ENCODE data around the gene APOBEC3B.

Gene APOBEC3B

DNA sequence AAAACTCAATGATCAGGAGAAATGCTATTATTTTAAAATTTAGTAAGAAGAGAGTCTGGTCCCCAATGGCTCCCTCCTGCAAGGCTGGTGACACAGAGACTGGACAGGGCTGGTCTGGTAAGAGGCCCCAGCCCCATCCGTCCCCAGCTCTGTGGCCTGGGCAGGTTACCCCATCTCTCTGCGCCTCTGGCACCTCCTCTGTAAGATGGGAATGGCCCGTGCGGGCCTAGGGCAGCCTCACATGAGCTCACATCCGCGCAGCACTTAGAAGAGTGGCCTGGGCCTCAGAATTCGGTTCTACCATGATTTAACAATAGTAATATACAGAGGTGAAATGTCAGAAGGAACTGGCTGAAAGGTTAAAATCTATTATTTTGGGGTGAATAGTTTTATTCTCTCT, 59.8 kb downstream of the APOBEC3B start:
- H3K27ac ChIP-seq, result no peak overlapping the region
- TF ChIP-seq ZFX (IDR thresholded peaks at IDR 0.05), result no peak
- TF ChIP-seq, protein P1, sequence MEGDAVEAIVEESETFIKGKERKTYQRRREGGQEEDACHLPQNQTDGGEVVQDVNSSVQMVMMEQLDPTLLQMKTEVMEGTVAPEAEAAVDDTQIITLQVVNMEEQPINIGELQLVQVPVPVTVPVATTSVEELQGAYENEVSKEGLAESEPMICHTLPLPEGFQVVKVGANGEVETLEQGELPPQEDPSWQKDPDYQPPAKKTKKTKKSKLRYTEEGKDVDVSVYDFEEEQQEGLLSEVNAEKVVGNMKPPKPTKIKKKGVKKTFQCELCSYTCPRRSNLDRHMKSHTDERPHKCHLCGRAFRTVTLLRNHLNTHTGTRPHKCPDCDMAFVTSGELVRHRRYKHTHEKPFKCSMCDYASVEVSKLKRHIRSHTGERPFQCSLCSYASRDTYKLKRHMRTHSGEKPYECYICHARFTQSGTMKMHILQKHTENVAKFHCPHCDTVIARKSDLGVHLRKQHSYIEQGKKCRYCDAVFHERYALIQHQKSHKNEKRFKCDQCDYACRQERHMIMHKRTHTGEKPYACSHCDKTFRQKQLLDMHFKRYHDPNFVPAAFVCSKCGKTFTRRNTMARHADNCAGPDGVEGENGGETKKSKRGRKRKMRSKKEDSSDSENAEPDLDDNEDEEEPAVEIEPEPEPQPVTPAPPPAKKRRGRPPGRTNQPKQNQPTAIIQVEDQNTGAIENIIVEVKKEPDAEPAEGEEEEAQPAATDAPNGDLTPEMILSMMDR (conservative IDR thresholded peaks at IDR 0.05), result no peak

Data from C4-2B (cell line).